Right lobe of liver (tissue), 6 donors: ENCODE results near the gene OPTC. TPM values are rescaled to one million over a fixed set of nuclear protein-coding genes. Genes with fewer than 3 reads are reported as not detected.
"Not testable (repeated sequence)": the region's sequence is repeated elsewhere in the genome, so short reads cannot be mapped to it uniquely, and the experiment has no call there.

ENCODE experiments used
- ATAC-seq, 4 donors: fragments of 200-7000 bp; cut with Tn5 transposase; one replicate each; pipeline ENCODE4 v1.9.1; 2020; ENCODE audit warnings: mild to moderate bottlenecking in 4 of 4, moderate library complexity in 4 of 4
- DNase-seq, 3 donors: peaks; one replicate each; pipeline ENCODE4 v3.0.0-alpha.2; 2020
- H3K27ac ChIP-seq, 3 donors: fragments of 200-600 bp; one replicate each; pipeline ENCODE4 v1.8.0; 2022
- H3K27me3 ChIP-seq, 2 donors: fragments of 200-600 bp; one replicate each; pipeline ENCODE4 v1.8.0; 2022
- H3K36me3 ChIP-seq, 4 donors: fragments of 200-600 bp; sonication (generic) in 1 of 4; one replicate each; pipeline versions ENCODE4 v1.5.1 to v1.8.0; 2017 to 2022; ENCODE audit warnings: control low read depth in 1 of 4
- H3K4me1 ChIP-seq, 4 donors: fragments of 200-600 bp; sonication (generic) in 1 of 4; one replicate each; pipeline versions ENCODE4 v1.5.1 to v1.8.0; 2017 to 2022; ENCODE audit warnings: control low read depth in 1 of 4
- H3K4me3 ChIP-seq, 3 donors: fragments of 200-600 bp; one replicate each; pipeline ENCODE4 v1.8.0; 2022
- H3K9me3 ChIP-seq, 4 donors: fragments of 200-600 bp; sonication (generic) in 1 of 4; one replicate each; pipeline versions ENCODE4 v1.5.1 to v1.8.0; 2017 to 2022; ENCODE audit warnings: control low read depth in 1 of 4
- CTCF ChIP-seq, 4 donors: fragments of 200-600 bp in 3 of 4; fragments of 450-650 bp in 1 of 4; IDR thresholded peaks; one replicate each; pipeline versions ENCODE4 v1.5.1 to v1.8.0; 2016 to 2022; ENCODE audit warnings: antibody characterized with exemption in 4 of 4, mild to moderate bottlenecking in 2 of 4
- POLR2A ChIP-seq: fragments of 450-650 bp; IDR thresholded peaks from one replicate; pipeline ENCODE4 v1.6.1; 2017; ENCODE audit warnings: antibody characterized with exemption, mild to moderate bottlenecking
- WGBS: methylation state at CpG from one replicate; pipeline ENCODE4 v1.1.6; 2018; ENCODE audit warnings: low coverage, low lambda C conversion rate; ENCODE audit not compliant: insufficient coverage; ENCODE audit errors: missing lambda C conversion rate; 5-methylcytosine and 5-hydroxymethylcytosine counted together
- intact Hi-C, 2 donors: fragments of 100-400 bp; cut with DNase I; formaldehyde crosslinking; loops; one replicate each; pipeline versions ENCODE4 v1.11.2 to v1.14.1; 2022
- long read RNA-seq: library from polyadenylated mRNA; unstranded; transcript quantifications from one replicate; pipeline ENCODE4 v2.0.0, GENCODE V29; 2019
- total RNA-seq, 6 experiments: library from RNA; depleted of rRNA in 2 of 6; stranded (reverse); fragments of >200 nt in 2 of 6; fragmentation: NEBNext Ultra II Directional in 3 of 6; extraction: Animal tissue kit (Norgen Biotek cat#: 25700) in 3 of 6; gene quantifications; one replicate each; pipeline versions ENCODE4 v1.1.0 to v1.2.4, GENCODE V29; 2016 to 2023
- donor health status: DM: no; HTN: yes; CAD: no.
- donor health status: DM: no; HTN: no; CAD: no.
- donor health status: DM: no; HTN: no; CAD: no.
- donor health status: DM: no; HTN: yes; CAD: no.
- donor health status: DM: no; HTN: yes; CAD: no.

OPTC gene
- not detected for total RNA-seq
- long read RNA-seq = 0 reads

GRCh38 chr1:203493901-203494300 lies at the start of gene OPTC:
Gene OPTC (plus strand): TSS chr1:203494153. CDS start chr1:203496006, 1,853 bp downstream.
- Histone ChIP-seq H3K9me3 (no peaks in the 10 kb centered on the region), H3K27ac (no peak within 1 kb of the TSS), H3K4me3 (no peak within 1 kb of the TSS), H3K36me3 (no peaks in the 10 kb centered on the region), H3K4me1 (no peaks in the 10 kb centered on the region), H3K27me3 (no peaks in the 10 kb centered on the region)
- TF ChIP-seq CTCF (IDR thresholded peaks at IDR 0.05) = no peak
- DNase-seq (no peak), ATAC-seq (no peak)
- intact Hi-C loops = loop anchor here in 1 of 2 donors (5.0 kb wide), 1 partner anchor 147 kb away; no protein-coding TSS in a partner anchor
- 80% methylated on average over 3 of the region's 5 CpGs for WGBS

GRCh38 chr1:203444171-203444576 lies 49.8 kb upstream of the OPTC start:
- no peak overlapping the region for H3K4me3 ChIP-seq
- TF ChIP-seq POLR2A (no peak), CTCF (IDR thresholded peaks at IDR 0.05) (no peak)
- H3K27me3 ChIP-seq = no peaks in the 10 kb centered on the region
- H3K27ac ChIP-seq = no peak overlapping the region
- intact Hi-C loops = no loop called here
- H3K9me3 ChIP-seq = no peaks in the 10 kb centered on the region
- 50% methylated on average over 1 of the region's 1 CpG for WGBS
- H3K36me3 ChIP-seq = no peaks in the 10 kb centered on the region
- ATAC-seq = no peak
- H3K4me1 ChIP-seq = no peaks in the 10 kb centered on the region
- DNase-seq = no peak

- ATAC-seq (peak in 2 of 4 donors; percentile 14 to 22), DNase-seq (no peak)
- Histone ChIP-seq H3K27me3 (no peaks in the 10 kb centered on the region), H3K4me1 (no peaks in the 10 kb centered on the region), H3K36me3 (no peaks in the 10 kb centered on the region), H3K4me3 (no peak overlapping the region), H3K9me3 (no peaks in the 10 kb centered on the region), H3K27ac (no peak overlapping the region)
- 41% methylated on average over 2 of the region's 2 CpGs for WGBS
- intact Hi-C loops = no loop called here
- TF ChIP-seq POLR2A (no peak), CTCF (IDR thresholded peaks at IDR 0.05) (no peak)
These were observed 46.8 kb upstream of the OPTC start for GRCh38 chr1:203447151-203447550.

- DNase-seq, H3K4me1 ChIP-seq, H3K9me3 ChIP-seq, ATAC-seq, H3K36me3 ChIP-seq, H3K27ac ChIP-seq, intact Hi-C loops, H3K4me3 ChIP-seq, H3K27me3 ChIP-seq: not testable (repeated sequence)
- 75% methylated on average over 1 of the region's 1 CpG for WGBS
These were observed 46.4 kb upstream of the OPTC start for GRCh38 chr1:203447598-203447997.

- intact Hi-C loops = no loop called here
- Histone ChIP-seq H3K27ac (no peak overlapping the region), H3K36me3 (no peaks in the 10 kb centered on the region), H3K9me3 (no peaks in the 10 kb centered on the region), H3K4me1 (no peaks in the 10 kb centered on the region), H3K27me3 (no peaks in the 10 kb centered on the region), H3K4me3 (no peak overlapping the region)
- 47% methylated on average over 3 of the region's 9 CpGs for WGBS
- no peak for TF ChIP-seq POLR2A
- no peak for TF ChIP-seq CTCF (IDR thresholded peaks at IDR 0.05)
- DNase-seq (no peak), ATAC-seq (peak in 2 of 4 donors; percentile 33 to 47)
These were observed 45.4 kb upstream of the OPTC start for GRCh38 chr1:203448521-203449061.
